Measurements from ENCODE around the gene CTIF.

DNA sequence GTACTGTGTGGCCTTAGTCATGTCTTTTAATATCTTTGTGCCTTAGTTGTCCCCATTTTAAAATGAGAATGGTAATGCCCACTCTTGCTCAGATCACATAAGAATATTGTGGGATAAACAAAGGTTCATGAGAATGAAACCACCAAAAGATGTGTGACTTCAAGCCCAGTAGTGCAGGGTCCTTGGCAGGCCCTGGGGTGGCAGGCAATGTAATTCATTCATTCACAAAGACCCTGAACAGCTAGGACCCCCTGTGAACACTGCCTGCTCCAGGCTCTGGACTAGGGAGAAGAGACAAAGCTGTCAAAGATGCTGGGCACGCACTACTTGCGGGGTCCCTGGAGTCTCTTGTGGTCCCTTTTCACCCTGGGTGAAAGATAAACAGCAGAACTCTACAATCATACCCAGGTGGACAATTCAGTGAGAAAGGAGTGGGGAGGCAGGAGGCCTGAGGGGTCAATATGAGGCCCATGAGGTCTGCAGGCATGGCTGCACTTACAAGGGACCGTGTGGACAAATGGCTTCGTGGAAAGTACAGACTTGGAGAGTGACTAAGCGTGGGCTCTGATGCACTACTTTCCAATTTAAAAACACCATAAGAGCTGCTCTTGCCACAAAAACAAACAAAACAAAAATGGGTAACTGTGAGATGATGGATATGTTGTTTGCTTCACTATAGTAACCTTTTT is 275.8 kb downstream of the CTIF start:
- TF ChIP-seq RAD21 (IDR thresholded peaks at IDR 0.05; ENCODE audit: low read depth) (no peak), TAF1 (IDR thresholded peaks at IDR 0.05; ENCODE audit: low read depth) (no peak), CEBPB (IDR thresholded peaks at IDR 0.05) (no peak)
